Measurements from ENCODE around the gene ANKRD27. TPM values are rescaled to one million over a fixed set of nuclear protein-coding genes. Genes with fewer than 3 reads are reported as not detected.

Gene ANKRD27
- total and polyA plus RNA-seq, 10 of the 15 experiments (the other 5 are each of a cell fraction or from before 2014, with no cell fraction given) = 2.8 to 49.9 (median 28.5) TPM

GRCh38 chr19:32718286-32718685 is 43.3 kb upstream of the ANKRD27 start (continued):
- TF ChIP-seq PRDM15 (CRISPR knock-in tag; IDR thresholded peaks at IDR 0.05) (no peak), CUX1 (IDR thresholded peaks at IDR 0.05; ENCODE audit: insufficient replicate concordance, low read depth, low read length) (no peak), PAX5 (IDR thresholded peaks at IDR 0.05; ENCODE audit: borderline replicate concordance, low read depth, low read length) (no peak), TBL1XR1 (IDR thresholded peaks at IDR 0.05; ENCODE audit: low read depth, low read length) (no peak), ZNF207 (IDR thresholded peaks at IDR 0.05; ENCODE audit: borderline replicate concordance) (no peak), IRF5 (IDR thresholded peaks at IDR 0.05; ENCODE audit: borderline replicate concordance) (no peak)

Data from GM12878 (cell line).